KBM-7 (cell line): ENCODE results near the gene SBK3.
"Not testable (repeated sequence)": the region's sequence is repeated elsewhere in the genome, so short reads cannot be mapped to it uniquely, and the experiment has no call there.

Experiments
- DNase-seq: peaks from one replicate; pipeline ENCODE4 v3.0.0-alpha.2; 2015
- in situ Hi-C: fragments of 300-500 bp; cut with MboI; formaldehyde crosslinking; loops from 2 replicates; pipeline ENCODE4 v1.14.3; 2020; ENCODE audit warnings: low sequenced_read_pairs, low pct_unique_long_range_greater_than_20kb, mixed read lengths

The SBK3 gene

GRCh38 chr19:55544014-55544413 lies 1.3 kb downstream of the SBK3 start:
- in situ Hi-C loops: no loop called here
- no peak for DNase-seq

DNA sequence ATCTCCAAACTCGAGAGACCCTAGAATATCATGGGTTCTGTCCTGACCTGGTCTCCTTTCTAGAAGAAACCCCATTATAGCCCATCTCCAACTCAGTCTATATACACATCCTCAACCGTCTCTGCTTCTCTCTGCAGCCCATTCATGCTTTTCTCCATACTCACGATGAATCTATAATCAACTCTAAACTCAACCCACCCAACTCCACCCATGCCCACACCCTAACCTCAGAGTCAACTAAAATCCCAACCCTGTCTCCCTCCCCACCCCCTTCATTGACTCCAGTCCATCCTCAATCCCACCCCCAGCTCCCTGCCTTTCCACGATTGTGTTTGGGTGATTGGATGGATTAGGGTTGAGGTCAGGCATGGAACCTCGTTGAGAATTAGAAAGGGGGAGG lies 1.8 kb downstream of the SBK3 start:
- no peak for DNase-seq
- in situ Hi-C loops: no loop called here

DNA sequence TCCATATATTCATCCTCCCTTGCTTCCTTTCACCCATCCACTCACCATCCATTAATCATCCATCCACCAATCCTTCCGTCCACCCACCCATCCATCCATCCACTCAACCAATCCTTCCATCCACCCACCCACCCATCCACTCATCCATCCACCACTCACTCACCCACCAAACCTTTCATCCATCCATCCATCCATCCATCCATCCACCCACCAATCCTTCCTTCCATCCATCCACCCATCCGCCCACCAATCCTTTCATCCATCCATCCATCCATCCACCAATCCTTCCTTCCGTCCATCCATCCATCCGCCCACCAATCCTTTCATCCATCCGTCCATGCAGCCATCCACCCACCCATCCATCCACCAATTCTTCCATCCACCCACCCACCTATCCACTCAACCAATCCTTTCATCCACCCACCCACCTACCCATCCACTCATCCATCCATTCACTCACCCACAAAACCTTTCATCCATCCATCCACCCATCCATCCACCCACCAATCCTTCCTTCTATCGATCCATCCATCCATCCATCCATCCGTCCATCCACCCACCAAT lies 3.0 kb downstream of the SBK3 start:
- DNase-seq: no peak
- in situ Hi-C loops: no loop called here

DNA sequence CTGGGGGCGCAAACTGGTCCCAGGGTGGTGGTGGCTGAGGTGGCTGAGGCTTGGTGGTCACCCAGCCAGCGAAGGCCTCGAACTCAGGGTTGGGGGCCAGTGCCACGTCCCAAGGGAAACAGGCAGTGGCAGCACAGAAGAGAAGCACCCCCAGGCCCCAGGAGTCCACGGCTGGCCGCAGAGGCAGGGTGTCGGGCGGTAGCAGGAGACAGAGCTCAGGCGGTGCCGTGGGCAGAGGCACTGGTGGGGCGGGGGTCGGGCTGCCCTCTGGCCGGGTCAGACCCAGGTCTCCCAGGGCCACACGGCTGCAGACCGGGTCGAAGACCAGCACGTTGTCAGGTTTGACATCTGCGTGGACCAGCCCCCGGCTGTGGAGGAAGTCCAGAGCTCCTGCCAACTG lies 4.3 kb downstream of the SBK3 start:
- in situ Hi-C loops: no loop called here
- DNase-seq: no peak

GRCh38 chr19:55540619-55541018 lies 4.7 kb downstream of the SBK3 start:
- in situ Hi-C loops: no loop called here
- DNase-seq: no peak

DNA sequence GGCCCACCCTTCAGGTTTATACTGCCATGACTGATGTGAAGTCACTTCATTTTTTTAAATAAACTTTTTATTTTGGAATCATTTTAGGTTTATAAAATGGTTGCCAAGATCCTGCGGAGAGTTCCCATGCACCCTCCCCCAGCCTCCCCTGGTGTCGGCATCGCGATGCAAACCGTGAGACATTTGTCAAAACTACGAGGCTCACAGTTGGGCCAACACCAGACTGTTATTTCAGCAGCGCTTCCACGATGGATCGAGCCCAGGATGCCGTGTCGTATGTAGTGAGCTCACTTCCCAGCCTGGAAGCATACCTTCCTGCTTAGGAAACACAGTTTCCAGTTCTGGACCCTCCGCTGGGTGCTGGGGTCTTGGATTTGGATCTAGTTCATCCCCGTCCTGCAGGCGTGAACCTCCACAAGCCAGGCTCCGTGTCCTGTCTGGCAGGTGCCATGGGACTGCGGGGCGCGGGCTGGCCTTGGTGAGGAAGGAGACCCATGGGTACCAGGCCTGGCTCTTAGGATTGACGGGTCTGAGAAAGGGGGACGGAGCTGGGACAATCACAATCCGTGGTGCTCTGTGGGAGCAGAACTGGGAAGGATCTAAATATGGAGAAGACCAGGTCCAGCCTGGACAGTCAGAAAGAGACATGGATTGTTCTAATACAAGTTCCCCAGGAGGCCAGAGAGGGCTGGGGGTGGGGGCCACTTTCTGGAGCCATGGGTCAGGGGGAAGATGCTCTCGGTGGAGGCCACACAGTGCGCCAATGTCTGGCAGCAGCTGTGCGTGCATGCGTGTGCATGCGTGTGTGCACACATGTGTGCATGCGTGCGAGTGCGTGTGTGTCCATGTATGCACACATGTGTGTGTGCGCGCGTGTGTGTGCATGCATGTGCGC lies 6.0 kb downstream of the SBK3 start:
- no peak for DNase-seq
- in situ Hi-C loops: no loop called here

- DNase-seq: no peak
- in situ Hi-C loops: no loop called here
Observed at GRCh38 chr19:55538132-55538531, 7.2 kb downstream of the SBK3 start.

GRCh38 chr19:55537741-55538111 lies 7.6 kb downstream of the SBK3 start:
- no peak for DNase-seq
- in situ Hi-C loops: no loop called here

- in situ Hi-C loops: no loop called here
- DNase-seq: no peak
Observed at GRCh38 chr19:55536951-55537740, 8.2 kb downstream of the SBK3 start, which contains the start of gene SBK2. Gene SBK2, minus strand, starts transcription at chr19:55537133. Its CDS starts 839 bp downstream, at chr19:55536294.

DNA sequence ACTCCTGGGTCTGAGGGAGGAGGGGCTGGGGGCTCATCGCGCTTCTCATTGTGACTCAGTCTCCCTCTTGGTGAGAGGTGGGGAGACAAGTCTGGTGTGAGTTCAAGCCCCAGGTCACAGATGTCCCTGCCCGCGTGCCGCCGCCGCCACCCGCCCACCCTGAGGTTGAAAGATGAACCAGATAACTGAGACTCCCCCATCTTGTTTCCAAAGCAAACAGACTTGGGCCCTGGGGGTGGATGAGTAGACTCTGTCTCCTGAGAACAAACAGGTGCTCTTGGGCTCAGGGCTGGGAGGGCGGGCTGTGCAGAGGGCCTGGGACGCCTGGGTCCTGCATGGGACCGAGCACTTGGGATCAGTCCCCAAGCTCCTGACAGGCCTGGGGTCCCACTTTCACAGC lies 9.0 kb downstream of the SBK3 start:
- in situ Hi-C loops: no loop called here
- DNase-seq: no peak

GRCh38 chr19:55535965-55536350 lies 9.4 kb downstream of the SBK3 start:
- DNase-seq: no peak
- in situ Hi-C loops: no loop called here

DNA sequence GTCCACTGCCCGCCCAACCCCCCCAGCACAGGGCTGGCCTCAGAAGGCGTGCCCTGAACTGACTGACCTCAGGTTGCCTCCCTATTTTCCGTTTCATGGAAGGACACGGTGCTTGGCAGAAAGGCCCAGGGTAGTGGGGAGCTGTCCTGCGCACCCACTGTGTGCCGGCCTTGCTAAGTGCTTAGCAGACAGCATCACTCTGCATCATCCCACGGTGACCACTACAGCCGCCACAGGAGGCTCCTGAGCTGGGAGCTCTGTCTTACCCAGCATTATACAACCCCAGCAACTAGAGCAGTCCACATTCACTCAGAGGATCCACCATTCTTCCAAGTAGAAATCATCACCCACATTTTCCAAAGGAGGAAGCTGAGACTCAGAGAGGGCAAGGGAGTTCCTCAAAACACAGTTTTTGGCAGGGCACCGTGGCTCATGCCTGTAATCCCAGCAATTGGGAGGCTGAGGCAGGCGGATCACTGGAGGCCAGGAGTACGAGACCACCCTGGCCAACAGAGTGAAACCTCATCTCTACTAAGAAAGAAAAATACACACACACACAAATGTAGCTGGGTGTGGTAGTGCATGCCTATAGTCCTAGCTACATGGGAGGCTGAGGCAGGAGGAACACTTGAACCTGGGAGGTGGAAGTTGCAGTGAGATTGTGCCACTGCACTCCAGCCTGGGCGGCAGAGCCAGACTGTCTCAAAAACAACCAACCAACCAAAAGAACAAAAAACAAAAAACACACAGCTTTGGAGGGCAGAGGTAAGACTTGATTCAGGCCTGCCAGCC lies 10.0 kb downstream of the SBK3 start:
- in situ Hi-C loops: no loop called here
- DNase-seq: no peak

DNA sequence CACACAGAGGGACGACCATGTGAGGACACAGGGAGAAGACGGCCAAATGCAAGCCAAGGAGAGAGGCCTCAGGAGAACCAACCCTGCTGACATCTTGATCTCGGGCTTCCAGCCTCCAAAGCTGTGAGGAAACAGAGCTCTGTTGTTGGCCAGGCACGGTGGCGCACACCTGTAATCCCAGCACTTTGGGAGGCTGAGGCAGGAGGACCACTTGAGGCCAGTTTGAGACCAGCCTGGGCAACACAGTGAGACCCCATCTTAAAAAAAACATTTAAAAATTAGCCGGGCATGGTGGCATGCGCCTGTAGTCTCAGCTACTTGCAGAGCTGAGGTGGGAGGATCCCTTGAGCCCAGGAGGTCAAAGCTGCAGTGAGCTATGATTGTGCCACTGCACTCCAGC lies 11.1 kb downstream of the SBK3 start:
- in situ Hi-C loops, DNase-seq: not testable (repeated sequence)

- no peak for DNase-seq
- in situ Hi-C loops: no loop called here
Observed at GRCh38 chr19:55530996-55531395, 14.3 kb downstream of the SBK3 start.

DNA sequence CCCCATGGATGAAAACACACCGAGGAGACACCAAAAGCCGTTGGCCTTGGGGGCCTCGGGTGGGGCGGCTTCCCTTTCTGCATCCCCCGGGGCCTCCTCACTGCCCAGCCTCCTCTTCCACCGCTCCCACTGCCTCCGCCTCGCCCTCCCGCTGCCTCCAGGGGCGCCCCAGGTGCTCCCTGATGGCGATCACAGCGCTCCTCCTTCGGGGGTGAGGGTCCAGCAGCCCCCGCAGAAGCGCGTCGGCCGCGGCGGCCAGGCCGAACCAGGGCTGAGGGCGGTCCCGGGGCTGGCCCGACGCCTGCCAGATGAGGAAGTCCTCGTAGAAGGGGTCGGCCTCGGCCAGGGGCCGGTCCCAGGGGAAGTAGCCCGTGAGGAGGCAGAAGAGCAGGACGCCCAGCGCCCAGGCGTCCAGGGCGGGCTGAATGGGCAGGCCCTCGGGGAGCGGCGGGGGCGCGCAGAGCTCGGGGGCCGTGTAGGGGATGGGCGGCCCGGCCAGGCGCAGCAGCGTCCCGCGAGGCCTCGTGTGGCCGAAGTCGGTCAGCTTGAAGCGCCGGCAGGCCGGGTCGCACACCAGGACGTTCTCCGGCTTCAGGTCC lies 15.6 kb downstream of the SBK3 start:
- no peak for DNase-seq
- in situ Hi-C loops: no loop called here

DNA sequence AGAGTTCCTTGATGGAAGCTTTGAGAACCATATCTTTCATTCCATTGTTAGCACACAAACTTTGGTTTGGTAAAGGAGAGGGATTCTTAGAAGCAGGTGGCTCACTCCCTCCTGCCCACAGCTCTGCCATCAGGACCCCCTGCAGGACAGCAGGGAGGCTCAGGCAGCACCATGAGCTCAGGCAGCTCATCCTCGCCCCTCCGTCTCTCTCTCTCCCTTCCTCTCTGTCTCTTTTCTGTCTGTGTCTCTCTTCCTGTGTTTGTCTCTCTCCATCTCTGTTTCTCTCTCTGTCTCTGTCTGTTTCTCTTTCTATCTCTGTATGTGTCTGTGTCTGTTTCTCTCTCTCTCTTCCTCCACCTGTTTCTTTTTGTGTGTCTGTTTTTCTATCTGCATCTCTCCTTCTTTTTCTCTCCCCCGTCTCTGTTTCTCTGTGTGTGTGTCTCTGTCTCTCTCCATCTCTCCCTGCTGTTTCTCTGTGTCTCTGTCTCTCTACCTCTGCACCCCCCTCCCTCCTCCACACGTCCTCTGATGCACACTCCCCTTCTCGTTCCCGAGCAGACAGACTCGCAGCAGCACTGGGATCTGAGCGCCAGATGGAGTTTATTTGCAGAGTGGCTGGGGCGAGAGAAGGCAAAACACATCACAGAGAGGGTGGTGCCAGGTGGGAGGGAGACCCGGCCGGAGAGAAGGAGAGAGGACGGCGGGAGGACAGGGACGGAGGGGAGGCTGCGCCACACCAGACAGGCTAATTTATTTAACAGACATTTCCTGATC lies 17.1 kb downstream of the SBK3 start:
- no peak for DNase-seq
- in situ Hi-C loops: no loop called here

DNA sequence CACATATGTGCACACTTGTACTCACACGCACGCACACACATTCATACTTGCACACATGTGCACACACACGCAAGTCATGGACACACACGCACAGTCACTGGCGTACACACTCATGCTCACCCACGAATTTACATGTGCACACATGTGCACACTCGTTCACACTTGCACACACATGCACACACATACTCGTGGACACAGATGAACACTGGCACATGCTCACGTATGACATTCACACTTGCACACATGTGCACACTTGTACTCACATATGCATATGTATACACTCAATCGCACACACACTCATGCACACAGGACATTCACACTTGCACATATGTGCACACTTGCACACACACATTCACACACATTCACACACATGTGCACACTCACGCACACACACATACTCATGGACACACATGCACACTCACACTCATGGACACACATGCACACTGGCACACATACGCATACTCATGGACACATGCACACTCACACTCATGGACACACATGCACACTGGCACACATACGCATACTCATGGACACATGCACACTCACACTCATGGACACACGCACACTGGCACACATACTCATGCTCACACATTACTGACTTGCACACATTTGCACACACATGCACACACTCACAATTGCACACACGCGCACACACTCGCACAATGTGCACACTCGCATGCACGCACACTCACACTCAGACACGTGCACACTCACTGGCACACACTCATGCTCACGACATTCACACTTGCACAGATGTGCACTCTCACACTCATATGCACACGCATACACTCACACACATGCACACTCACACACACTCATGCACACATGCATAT lies 17.9 kb downstream of the SBK3 start:
- in situ Hi-C loops: no loop called here
- DNase-seq: no peak
